ENCODE measurements around the gene VEGFD.

GRCh38 chrX:15315509-15315908, 68.7 kb downstream of the VEGFD start, which contains the start of gene ASB11:
- TF ChIP-seq, protein P1, sequence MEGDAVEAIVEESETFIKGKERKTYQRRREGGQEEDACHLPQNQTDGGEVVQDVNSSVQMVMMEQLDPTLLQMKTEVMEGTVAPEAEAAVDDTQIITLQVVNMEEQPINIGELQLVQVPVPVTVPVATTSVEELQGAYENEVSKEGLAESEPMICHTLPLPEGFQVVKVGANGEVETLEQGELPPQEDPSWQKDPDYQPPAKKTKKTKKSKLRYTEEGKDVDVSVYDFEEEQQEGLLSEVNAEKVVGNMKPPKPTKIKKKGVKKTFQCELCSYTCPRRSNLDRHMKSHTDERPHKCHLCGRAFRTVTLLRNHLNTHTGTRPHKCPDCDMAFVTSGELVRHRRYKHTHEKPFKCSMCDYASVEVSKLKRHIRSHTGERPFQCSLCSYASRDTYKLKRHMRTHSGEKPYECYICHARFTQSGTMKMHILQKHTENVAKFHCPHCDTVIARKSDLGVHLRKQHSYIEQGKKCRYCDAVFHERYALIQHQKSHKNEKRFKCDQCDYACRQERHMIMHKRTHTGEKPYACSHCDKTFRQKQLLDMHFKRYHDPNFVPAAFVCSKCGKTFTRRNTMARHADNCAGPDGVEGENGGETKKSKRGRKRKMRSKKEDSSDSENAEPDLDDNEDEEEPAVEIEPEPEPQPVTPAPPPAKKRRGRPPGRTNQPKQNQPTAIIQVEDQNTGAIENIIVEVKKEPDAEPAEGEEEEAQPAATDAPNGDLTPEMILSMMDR (IDR thresholded peaks at IDR 0.05), result no peak
- TF ChIP-seq POLR2A (IDR thresholded peaks at IDR 0.05), result no peak

All from thyroid gland (tissue), 4 donors.